ENCODE measurements around the gene PKN2. TPM values are rescaled to one million over a fixed set of nuclear protein-coding genes. Genes with fewer than 3 reads are reported as not detected.
A peak's percentile ranks its signal among the peaks of the same experiment; 100 is the strongest.

PKN2 gene
- total and polyA plus RNA-seq, 2 donors (not counting 1 experiment from before 2014, with no cell fraction given), result 11.9 to 51.6 TPM

DNA sequence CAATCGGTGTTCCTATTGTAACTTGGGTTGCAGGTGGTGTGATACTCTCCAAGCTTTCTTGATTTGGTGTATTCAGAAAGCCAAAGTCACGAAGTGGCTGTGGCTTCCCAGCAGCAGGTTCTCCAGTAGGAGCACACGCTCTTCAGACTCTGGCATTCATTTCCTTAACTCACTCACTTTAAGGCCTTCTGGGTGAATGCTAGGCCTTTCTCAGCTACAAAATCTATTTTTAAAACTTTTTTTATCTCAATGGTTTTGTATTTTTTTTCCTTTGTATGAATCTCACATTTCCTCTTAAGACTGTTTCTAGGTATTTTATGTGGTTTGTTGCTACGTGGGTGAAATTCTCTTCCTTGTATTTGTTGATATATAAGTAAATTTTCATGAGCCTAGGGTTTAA, 22.9 kb upstream of the PKN2 start:
- ChIA-PET POLR2A (no interaction called here), CTCF (interaction anchor here (1.1 to 8.8 kb wide), 3 partner anchors 9 to 215 kb away, joined by 3 to 148 read pairs (median 3); partner anchors contain the start of gene PKN2)
- Histone ChIP-seq H3K4me2 (replicated peaks; ENCODE audit: low read depth, low read length, poor library complexity, severe bottlenecking) (peak overlapping the region; percentile 12), H3K4me1 (ENCODE audit: control insufficient read depth in 2 of 2, insufficient read depth in 2 of 2, low read length in 2 of 2) (peaks cover 7 to 8% of the 10 kb centered on the region in 2 donors), H3K4me3 (ENCODE audit: control extremely low read depth in 1 of 5, extremely low read depth in 1 of 5, insufficient read depth in 1 of 5, low read depth in 2 of 5, low read length in 4 of 5) (no peak overlapping the region), H3K36me3 (replicated peaks in 1 of 2; ENCODE audit: control extremely low read depth in 1 of 2, control insufficient read depth in 1 of 2, extremely low read depth in 1 of 2, insufficient read depth in 2 of 2, low read length in 1 of 2) (no peaks in the 10 kb centered on the region), H3K9ac (ENCODE audit: low read length) (no peak overlapping the region), H4K20me1 (ENCODE audit: control insufficient read depth, insufficient read depth, low read length, poor library complexity, severe bottlenecking) (no peaks in the 10 kb centered on the region), H3K27me3 (replicated peaks in 1 of 4; ENCODE audit: control extremely low read depth in 1 of 4, control insufficient read depth in 3 of 4, insufficient read depth in 4 of 4, low read length in 3 of 4) (no peaks in the 10 kb centered on the region), H3K79me2 (ENCODE audit: control insufficient read depth, insufficient read depth, low read length) (no peaks in the 10 kb centered on the region), H3K9me3 (ENCODE audit: control extremely low read depth in 1 of 3, control insufficient read depth in 2 of 3, insufficient read depth in 1 of 3, low read length in 2 of 3) (no peaks in the 10 kb centered on the region), H3K27ac (ENCODE audit: low read length in 2 of 2) (no peak overlapping the region), H2AFZ (ENCODE audit: insufficient read depth, low read depth, low read length, poor library complexity, severe bottlenecking) (peak overlapping the region; percentile 16)
- ATAC-seq (ENCODE audit: low read depth), result no peak
- Mint-ChIP-seq H3K27ac (no peak overlapping the region), H3K4me1 (peaks cover 16% of the 10 kb centered on the region), H3K27me3 (peaks cover 5% of the 10 kb centered on the region), H3K9me3 (ENCODE audit: insufficient read depth) (no peaks in the 10 kb centered on the region), H3K4me3 (no peak overlapping the region)
- DNase-seq, result no peak
- no peak for TF ChIP-seq EZH2 (IDR thresholded peaks at IDR 0.05; ENCODE audit: borderline replicate concordance, insufficient read depth, low read depth, low read length, poor library complexity, severe bottlenecking)
- TF ChIP-seq CTCF (IDR thresholded peaks at IDR 0.05), result no peak
- intact Hi-C loops (cut with micrococcal nuclease), result no loop called here
- WGBS (ENCODE audit: insufficient coverage), result 40% methylated on average over 1 of the region's 4 CpGs

DNA sequence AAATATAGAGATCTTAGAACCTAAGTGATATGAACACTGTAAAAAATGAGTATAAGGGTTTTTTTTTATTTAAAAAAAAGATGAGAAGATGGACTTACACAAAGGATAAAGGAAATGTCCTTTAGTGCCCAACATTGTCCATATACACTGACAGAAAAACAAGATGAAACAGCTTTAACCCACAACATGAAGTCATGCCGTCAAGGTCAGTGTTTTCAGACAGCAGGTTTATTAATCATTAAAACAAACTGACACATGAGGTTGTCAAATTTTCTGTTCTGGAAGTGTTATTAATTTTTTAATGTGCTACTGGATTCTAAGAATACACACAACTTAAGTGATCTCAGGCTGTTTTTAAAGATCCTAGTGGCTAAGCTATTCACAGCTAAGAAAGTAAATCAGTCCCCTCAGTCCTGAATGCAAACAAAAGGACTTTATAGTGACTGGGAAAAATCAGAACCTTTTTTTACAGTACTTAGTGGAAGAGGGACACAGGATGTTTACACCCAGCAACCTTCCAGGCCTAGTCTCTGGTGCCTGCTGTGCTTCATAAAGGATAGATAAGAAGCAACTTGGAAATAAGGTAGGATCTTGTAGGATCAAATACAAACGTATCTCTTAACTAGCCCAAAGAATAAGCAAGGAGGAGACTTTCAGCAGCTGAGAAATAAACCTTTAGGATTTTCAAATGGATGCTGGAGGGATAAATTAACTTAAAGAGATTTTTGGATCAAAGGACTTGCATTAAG, 21.9 kb upstream of the PKN2 start:
- POLR2A ChIA-PET, result no interaction called here

More for the DNA sequence above, 21.9 kb upstream of the PKN2 start:
- peaks cover 16% of the 10 kb centered on the region for H3K4me1 Mint-ChIP-seq
- H3K4me1 ChIP-seq (ENCODE audit: control insufficient read depth in 2 of 2, insufficient read depth in 2 of 2, low read length in 2 of 2), result peaks cover 7 to 8% of the 10 kb centered on the region in 2 donors
- H3K79me2 ChIP-seq (ENCODE audit: control insufficient read depth, insufficient read depth, low read length), result no peaks in the 10 kb centered on the region
- peaks cover 10% of the 10 kb centered on the region for H3K27me3 Mint-ChIP-seq
- no peak for TF ChIP-seq CTCF (IDR thresholded peaks at IDR 0.05)
- TF ChIP-seq EZH2 (IDR thresholded peaks at IDR 0.05; ENCODE audit: borderline replicate concordance, insufficient read depth, low read depth, low read length, poor library complexity, severe bottlenecking), result no peak
- no peak overlapping the region for H3K9ac ChIP-seq (ENCODE audit: low read length)
- H3K27me3 ChIP-seq (replicated peaks in 1 of 4; ENCODE audit: control extremely low read depth in 1 of 4, control insufficient read depth in 3 of 4, insufficient read depth in 4 of 4, low read length in 3 of 4), result no peaks in the 10 kb centered on the region
- H3K36me3 ChIP-seq (replicated peaks in 1 of 2; ENCODE audit: control extremely low read depth in 1 of 2, control insufficient read depth in 1 of 2, extremely low read depth in 1 of 2, insufficient read depth in 2 of 2, low read length in 1 of 2), result no peaks in the 10 kb centered on the region
- H3K4me3 ChIP-seq (ENCODE audit: control extremely low read depth in 1 of 5, extremely low read depth in 1 of 5, insufficient read depth in 1 of 5, low read depth in 2 of 5, low read length in 4 of 5), result no peak overlapping the region
- no peaks in the 10 kb centered on the region for H3K9me3 Mint-ChIP-seq (ENCODE audit: insufficient read depth)
- H3K4me2 ChIP-seq (replicated peaks; ENCODE audit: low read depth, low read length, poor library complexity, severe bottlenecking), result peak overlapping the region; percentile 11
- WGBS (ENCODE audit: insufficient coverage), result no CpG with 5 or more reads among the region's 2 CpGs
- DNase-seq, result no peak
- CTCF ChIA-PET, result interaction anchor here (1.3 kb wide), 1 partner anchor 22 kb away, joined by 3 read pairs; the partner anchor contains the start of gene PKN2
- ATAC-seq (ENCODE audit: low read depth), result no peak
- H2AFZ ChIP-seq (ENCODE audit: insufficient read depth, low read depth, low read length, poor library complexity, severe bottlenecking), result peak overlapping the region; percentile 16
- no peak overlapping the region for H3K27ac ChIP-seq (ENCODE audit: low read length in 2 of 2)
- H3K27ac Mint-ChIP-seq, result no peak overlapping the region
- no peaks in the 10 kb centered on the region for H3K9me3 ChIP-seq (ENCODE audit: control extremely low read depth in 1 of 3, control insufficient read depth in 2 of 3, insufficient read depth in 1 of 3, low read length in 2 of 3)
- intact Hi-C loops (cut with micrococcal nuclease), result no loop called here
- no peak overlapping the region for H3K4me3 Mint-ChIP-seq
- H4K20me1 ChIP-seq (ENCODE audit: control insufficient read depth, insufficient read depth, low read length, poor library complexity, severe bottlenecking), result no peaks in the 10 kb centered on the region
